Loucy (cell line): ENCODE data around the gene OGG1.

Experiments
- H2AFZ ChIP-seq: fragments of 200-600 bp; sonication (generic); 2 replicates; pipeline ENCODE4 v1.6.0; 2016; ENCODE audit warnings: antibody characterized with exemption, mild to moderate bottlenecking, low read length, moderate library complexity
- H3F3A ChIP-seq: fragments of 200-600 bp; 2 replicates; pipeline ENCODE4 v1.6.0; 2016; ENCODE audit warnings: antibody characterized with exemption, low read depth, mild to moderate bottlenecking
- H3K27me3 ChIP-seq: fragments of 200-600 bp; sonication (generic); 2 replicates; pipeline ENCODE4 v1.6.1; 2014; ENCODE audit warnings: low read length, mild to moderate bottlenecking; ENCODE audit not compliant: insufficient read depth, poor library complexity, severe bottlenecking
- H3K36me3 ChIP-seq: fragments of 200-600 bp; sonication (generic); 2 replicates; pipeline ENCODE4 v1.6.1; 2016; ENCODE audit warnings: low read length; ENCODE audit not compliant: insufficient read depth
- H3K4me1 ChIP-seq: fragments of 200-600 bp; sonication (generic); 2 replicates; pipeline ENCODE4 v1.5.1; 2014; ENCODE audit warnings: low read length, mild to moderate bottlenecking; ENCODE audit not compliant: insufficient read depth, poor library complexity, severe bottlenecking
- H3K4me2 ChIP-seq: fragments of 200-600 bp; sonication (generic); 2 replicates; pipeline ENCODE4 v1.6.0; 2014; ENCODE audit warnings: antibody characterized with exemption, low read length, low read depth, mild to moderate bottlenecking; ENCODE audit not compliant: poor library complexity, severe bottlenecking
- H3K4me3 ChIP-seq: fragments of 200-600 bp; sonication (generic); 2 replicates; pipeline ENCODE4 v1.5.1; 2014; ENCODE audit warnings: low read length, mild to moderate bottlenecking, mixed read lengths; ENCODE audit not compliant: poor library complexity, severe bottlenecking
- H3K79me2 ChIP-seq: fragments of 200-600 bp; sonication (generic); 2 replicates; pipeline ENCODE4 v1.6.1; 2014; ENCODE audit warnings: low read length; ENCODE audit not compliant: insufficient read depth
- H3K9ac ChIP-seq: fragments of 200-600 bp; sonication (generic); 2 replicates; pipeline ENCODE4 v1.6.0; 2014; ENCODE audit warnings: mild to moderate bottlenecking, low read depth, low read length, moderate library complexity; ENCODE audit not compliant: poor library complexity, severe bottlenecking
- H3K9me2 ChIP-seq: fragments of 200-600 bp; sonication (generic); replicated peaks from 2 replicates; pipeline ENCODE4 v1.6.1; 2016; ENCODE audit warnings: low read depth, low read length, mixed read lengths
- H3K9me3 ChIP-seq: fragments of 200-600 bp; sonication (generic); 2 replicates; pipeline ENCODE4 v1.6.1; 2014; ENCODE audit warnings: mild to moderate bottlenecking, antibody characterized with exemption, low read length, low read depth; ENCODE audit not compliant: insufficient read depth
- H4K20me1 ChIP-seq: fragments of 200-600 bp; sonication (generic); 2 replicates; pipeline ENCODE4 v1.6.0; 2014; ENCODE audit warnings: antibody characterized with exemption, low read length, mild to moderate bottlenecking; ENCODE audit not compliant: insufficient read depth, poor library complexity, severe bottlenecking
- CTCF ChIP-seq: fragments of 200-600 bp; sonication (generic); conservative IDR thresholded peaks from 2 replicates; pipeline ENCODE4 v1.5.1; 2014; ENCODE audit warnings: mild to moderate bottlenecking, antibody characterized with exemption, low read length
- EZH2phosphoT487 ChIP-seq: fragments of 200-600 bp; IDR thresholded peaks from 2 replicates; pipeline ENCODE4 v1.6.1; 2018; ENCODE audit warnings: antibody characterized with exemption, mild to moderate bottlenecking, moderate library complexity, borderline replicate concordance

Gene OGG1

DNA sequence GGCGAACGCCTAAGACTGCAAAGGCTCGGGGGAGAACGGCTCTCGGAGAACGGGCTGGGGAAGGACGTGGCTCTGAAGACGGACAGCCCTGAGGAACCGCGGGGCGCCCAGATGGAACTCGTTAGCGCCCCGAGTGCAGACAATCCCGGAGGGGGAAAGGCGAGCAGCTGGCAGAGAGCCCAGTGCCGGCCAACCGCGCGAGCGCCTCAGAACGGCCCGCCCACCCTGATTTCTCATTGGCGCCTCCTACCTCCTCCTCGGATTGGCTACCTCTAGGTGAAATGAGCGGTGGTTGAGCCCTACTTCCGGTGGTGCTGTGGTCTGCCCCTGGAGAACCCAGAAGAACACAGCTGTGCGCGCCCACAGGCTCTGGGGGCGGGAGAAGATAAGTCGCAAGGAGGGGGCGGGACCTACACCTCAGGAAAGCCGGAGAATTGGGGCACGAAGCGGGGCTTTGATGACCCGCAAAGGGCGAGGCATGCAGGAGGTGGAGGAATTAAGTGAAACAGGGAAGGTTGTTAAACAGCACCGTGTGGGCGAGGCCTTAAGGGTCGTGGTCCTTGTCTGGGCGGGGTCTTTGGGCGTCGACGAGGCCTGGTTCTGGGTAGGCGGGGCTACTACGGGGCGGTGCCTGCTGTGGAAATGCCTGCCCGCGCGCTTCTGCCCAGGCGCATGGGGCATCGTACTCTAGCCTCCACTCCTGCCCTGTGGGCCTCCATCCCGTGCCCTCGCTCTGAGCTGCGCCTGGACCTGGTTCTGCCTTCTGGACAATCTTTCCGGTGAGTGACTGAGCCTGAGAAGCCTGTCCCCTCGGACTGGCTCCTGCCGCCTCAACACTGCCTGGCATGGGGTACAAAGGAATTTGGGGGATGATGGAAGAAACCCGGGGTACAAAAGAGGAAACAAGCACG, at the start of gene OGG1:
Gene OGG1 (plus strand): TSS at position 308 of the 911 bp plus-strand sequence. CDS start 335 bp downstream, at position 643.
- Histone ChIP-seq H3K9ac (peak within 1 kb of the TSS; percentile 88), H4K20me1 (no peaks in the 10 kb centered on the region), H3F3A (peaks cover under 1% of the 10 kb centered on the region), H3K9me2 (no peaks in the 10 kb centered on the region), H3K4me2 (peak within 1 kb of the TSS; percentile 90), H3K4me1 (peaks cover 44% of the 10 kb centered on the region), H2AFZ (peak within 1 kb of the TSS; percentile 87), H3K4me3 (peak within 1 kb of the TSS; percentile 93), H3K9me3 (no peaks in the 10 kb centered on the region), H3K36me3 (peaks cover 38% of the 10 kb centered on the region; the same call in 1 of the 2 replicates), H3K79me2 (peaks cover 34% of the 10 kb centered on the region), H3K27me3 (no peaks in the 10 kb centered on the region)
- no peak for TF ChIP-seq CTCF
- TF ChIP-seq EZH2phosphoT487: no peak

- Histone ChIP-seq H3K36me3 (peaks cover 13% of the 10 kb centered on the region; the same call in 1 of the 2 replicates), H3K9ac (no peak overlapping the region), H3K79me2 (no peaks in the 10 kb centered on the region), H3K9me3 (no peaks in the 10 kb centered on the region), H4K20me1 (no peaks in the 10 kb centered on the region), H3F3A (no peaks in the 10 kb centered on the region), H3K27me3 (no peaks in the 10 kb centered on the region), H2AFZ (no peak overlapping the region), H3K4me3 (no peak overlapping the region), H3K4me2 (no peak overlapping the region), H3K9me2 (no peaks in the 10 kb centered on the region), H3K4me1 (no peaks in the 10 kb centered on the region)
- no peak for TF ChIP-seq EZH2phosphoT487
- no peak for TF ChIP-seq CTCF
These were observed 49.2 kb upstream of the OGG1 start for GRCh38 chr3:9700536-9700935.

GRCh38 chr3:9701006-9701405, 48.7 kb upstream of the OGG1 start:
- Histone ChIP-seq H3K9ac (no peak overlapping the region), H3F3A (no peaks in the 10 kb centered on the region), H3K27me3 (no peaks in the 10 kb centered on the region), H3K36me3 (peaks cover 13% of the 10 kb centered on the region; the same call in 1 of the 2 replicates), H3K4me2 (no peak overlapping the region), H4K20me1 (no peaks in the 10 kb centered on the region), H3K79me2 (no peaks in the 10 kb centered on the region), H3K4me1 (no peaks in the 10 kb centered on the region), H3K9me2 (no peaks in the 10 kb centered on the region), H3K9me3 (no peaks in the 10 kb centered on the region), H2AFZ (no peak overlapping the region), H3K4me3 (no peak overlapping the region)
- TF ChIP-seq CTCF (no peak), EZH2phosphoT487 (no peak)
